ENCODE results near the gene UBXN2A.
"Not testable (repeated sequence)": the region's sequence is repeated elsewhere in the genome, so short reads cannot be mapped to it uniquely, and the experiment has no call there.

Gene UBXN2A

GRCh38 chr2:23940718-23941620, 706 bp downstream of the UBXN2A start:
- peak overlapping the region; percentile 79 for H3K4me3 ChIP-seq (ENCODE audit: low read depth, low read length)

DNA sequence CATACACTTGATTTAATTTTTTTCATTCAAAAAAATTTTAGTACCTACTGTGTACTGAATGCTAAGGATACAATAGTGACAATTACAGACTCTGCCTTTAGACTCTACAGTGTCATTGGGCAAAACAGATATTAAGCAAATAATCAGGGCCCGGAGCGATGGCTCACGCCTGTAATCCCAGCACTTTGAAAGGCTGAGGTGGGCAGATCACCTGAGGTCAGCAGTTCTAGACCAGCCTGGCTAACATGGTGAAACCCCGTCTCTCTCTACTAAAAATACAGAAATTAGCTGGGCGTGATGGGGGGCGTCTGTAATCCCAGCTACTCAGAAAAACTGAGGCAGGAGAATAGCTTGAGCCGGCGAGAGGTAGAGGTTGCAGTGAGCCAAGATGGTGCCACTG, 1.4 kb downstream of the UBXN2A start:
- H3K4me3 ChIP-seq (ENCODE audit: low read depth, low read length), result no peak overlapping the region

DNA sequence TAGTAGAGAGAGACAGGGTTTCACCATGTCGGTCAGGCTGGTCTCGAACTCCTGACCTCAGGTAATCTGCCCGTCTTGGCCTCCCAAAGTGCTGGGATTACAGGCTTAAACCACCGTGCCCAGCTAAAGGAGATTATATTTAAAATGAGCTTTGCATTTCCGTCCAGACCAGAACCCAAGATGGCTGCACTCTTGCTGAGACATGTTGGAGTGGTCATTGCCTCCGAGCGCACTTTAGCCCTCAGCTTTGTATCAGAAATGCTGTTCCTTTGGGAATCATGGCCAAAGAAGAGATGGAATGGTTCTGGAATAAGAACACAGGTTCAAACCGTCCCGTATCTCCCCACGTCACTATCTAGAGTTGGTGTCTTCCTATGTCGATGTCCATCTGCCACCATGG, 3.4 kb downstream of the UBXN2A start:
- H3K4me3 ChIP-seq (ENCODE audit: low read depth, low read length), result no peak overlapping the region

GRCh38 chr2:23944527-23944926, 4.3 kb downstream of the UBXN2A start:
- no peak overlapping the region for H3K4me3 ChIP-seq (ENCODE audit: low read depth, low read length)

GRCh38 chr2:23944976-23945375, 4.7 kb downstream of the UBXN2A start:
- no peak overlapping the region for H3K4me3 ChIP-seq (ENCODE audit: low read depth, low read length)

DNA sequence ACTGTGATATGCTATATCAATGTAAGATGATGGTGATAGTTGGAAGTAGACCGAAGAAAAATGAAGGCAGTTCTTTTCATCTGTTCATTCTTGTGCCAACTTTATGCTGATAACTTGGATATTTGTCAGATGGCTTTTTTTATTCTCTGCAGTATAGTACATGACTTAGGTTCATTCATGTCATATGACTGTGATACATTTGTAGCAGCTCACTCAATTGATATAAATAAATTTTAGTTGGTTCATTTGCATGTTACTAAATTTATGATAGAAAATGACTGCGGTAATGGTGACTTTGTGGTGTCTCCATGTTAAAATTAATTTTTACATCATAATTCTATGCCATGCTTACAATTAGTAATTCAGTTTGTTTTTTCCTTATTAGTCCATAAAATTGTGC, 7.1 kb downstream of the UBXN2A start:
- no peak overlapping the region for H3K4me3 ChIP-seq (ENCODE audit: low read depth, low read length)

DNA sequence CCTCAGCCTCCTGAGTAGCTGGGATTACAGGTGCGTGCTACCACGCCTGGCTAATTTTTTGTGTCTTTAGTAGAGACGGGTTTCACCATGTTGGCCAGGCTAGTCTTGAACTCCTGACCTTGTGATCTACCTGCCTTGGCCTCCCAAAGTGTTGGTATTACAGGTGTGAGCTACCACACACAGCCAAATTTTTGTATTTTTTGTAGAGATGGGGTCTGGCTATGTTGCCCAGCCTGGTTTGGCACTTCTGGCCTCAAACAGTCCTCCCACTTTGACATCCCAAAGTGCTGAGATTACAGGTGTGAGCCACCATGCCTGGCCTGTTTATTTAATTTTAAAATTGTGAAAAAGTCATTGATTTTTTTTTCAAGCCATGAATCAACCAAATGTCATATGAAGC, 12.3 kb downstream of the UBXN2A start:
- H3K4me3 ChIP-seq (ENCODE audit: low read depth, low read length), result not testable (repeated sequence)

DNA sequence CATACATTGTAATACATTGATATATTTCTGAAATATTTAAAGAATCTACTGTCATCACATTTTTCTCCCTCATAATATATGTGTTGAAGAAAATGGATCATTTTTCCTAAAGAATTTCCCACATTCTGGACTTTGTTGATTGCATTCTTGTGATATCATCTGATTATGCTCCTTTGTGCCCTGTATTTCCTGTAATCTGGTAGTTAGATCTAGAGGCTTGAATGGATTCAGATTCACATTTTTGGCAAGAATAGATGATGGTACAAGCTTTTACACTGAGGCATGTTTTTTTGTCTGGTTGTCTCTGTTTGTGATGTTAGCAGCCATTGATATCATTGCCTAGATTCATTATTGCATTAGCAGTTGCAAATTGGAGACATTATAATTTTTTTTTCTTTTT, 13.4 kb downstream of the UBXN2A start:
- H3K4me3 ChIP-seq (ENCODE audit: low read depth, low read length), result no peak overlapping the region

- H3K4me3 ChIP-seq (ENCODE audit: low read depth, low read length), result no peak overlapping the region
These were observed 14.2 kb downstream of the UBXN2A start for GRCh38 chr2:23954325-23955014.

- H3K4me3 ChIP-seq (ENCODE audit: low read depth, low read length), result no peak overlapping the region
These were observed 27.6 kb downstream of the UBXN2A start for GRCh38 chr2:23967846-23968245.

DNA sequence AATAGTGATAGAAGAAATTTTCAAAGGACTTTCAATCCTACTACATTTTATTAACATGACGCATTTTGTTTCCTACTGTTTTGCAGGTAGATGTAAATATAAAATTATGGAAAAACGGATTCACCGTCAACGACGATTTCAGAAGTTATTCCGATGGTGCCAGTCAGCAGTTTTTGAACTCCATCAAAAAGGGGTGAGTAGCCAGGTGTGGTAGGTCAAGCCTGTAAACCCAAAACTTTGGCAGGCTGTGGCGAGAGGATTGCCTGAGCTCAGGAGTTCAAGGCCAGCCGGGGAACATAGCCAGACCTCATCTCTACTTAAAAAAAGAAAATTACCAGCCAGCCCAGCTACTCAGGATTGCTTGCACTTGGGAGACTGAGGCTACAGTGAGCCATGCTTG, 36.6 kb downstream of the UBXN2A start:
- no peak overlapping the region for H3K4me3 ChIP-seq (ENCODE audit: low read depth, low read length)

- no peak overlapping the region for H3K4me3 ChIP-seq (ENCODE audit: low read depth, low read length)
These were observed 48.1 kb downstream of the UBXN2A start for GRCh38 chr2:23988371-23988770.

DNA sequence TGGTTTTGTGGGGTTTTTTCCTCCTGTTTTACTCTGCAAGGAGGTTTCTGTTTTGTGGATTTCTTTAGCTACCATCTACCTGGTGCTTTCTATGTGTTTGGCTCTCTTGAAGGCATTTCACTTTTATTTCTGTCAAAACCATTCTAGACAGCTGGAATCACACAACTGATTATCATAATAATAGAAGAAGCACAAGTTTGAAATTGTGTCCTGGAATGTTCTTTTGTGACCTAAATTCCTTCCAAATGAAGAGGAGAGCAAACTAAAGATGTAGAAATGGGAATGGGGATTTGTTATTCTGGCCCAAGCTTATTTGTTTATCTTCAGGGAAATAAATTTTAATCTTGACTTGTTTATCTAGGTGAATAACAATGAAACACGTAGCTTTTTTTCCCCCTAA, 52.7 kb downstream of the UBXN2A start:
- H3K4me3 ChIP-seq (ENCODE audit: low read depth, low read length), result no peak overlapping the region

DNA sequence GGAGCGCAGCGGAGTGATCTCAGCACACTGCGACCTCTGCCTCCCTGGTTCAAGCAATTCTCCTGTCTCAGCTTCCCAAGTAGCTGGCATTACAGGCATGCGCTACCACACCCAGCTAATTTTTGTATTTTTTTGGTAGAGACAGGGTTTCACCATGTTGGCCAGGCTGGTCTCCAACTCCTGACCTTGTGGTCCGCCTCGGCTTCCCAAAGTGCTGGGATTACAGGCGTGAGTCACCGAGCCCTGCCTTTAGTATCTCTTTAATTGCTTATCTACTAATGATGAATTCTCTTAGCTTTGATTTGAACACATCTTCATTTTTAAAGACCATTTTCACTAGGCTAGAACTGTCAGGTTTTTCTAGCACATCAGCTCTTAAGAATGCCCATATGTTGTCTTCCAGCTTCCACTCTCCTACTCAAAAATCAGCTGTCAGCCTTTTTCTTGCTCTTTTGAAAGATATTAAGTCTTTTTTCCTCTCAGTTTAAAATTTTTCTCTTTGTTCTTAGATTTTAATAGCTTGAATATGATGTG, 53.5 kb downstream of the UBXN2A start:
- no peak overlapping the region for H3K4me3 ChIP-seq (ENCODE audit: low read depth, low read length)

- no peak overlapping the region for H3K4me3 ChIP-seq (ENCODE audit: low read depth, low read length)
These were observed 54.3 kb downstream of the UBXN2A start for GRCh38 chr2:23994567-23994966.

DNA sequence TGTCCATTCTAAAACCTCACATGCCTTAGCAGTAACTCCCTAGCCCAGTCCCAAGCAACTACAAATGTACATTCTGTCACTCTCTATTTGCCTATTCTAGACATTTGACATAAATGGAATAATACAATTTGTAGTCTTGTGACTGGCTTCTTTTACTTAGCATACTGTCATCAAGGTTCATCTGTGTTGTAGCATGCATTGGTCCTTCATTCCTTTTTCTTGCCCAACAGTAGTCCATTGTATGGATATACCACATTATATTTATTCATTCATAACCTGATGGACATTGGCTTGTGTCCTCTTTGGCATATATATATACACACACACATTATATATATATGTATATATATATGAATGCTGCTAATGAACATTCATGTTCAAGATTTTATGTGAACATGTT, 67.4 kb downstream of the UBXN2A start:
- H3K4me3 ChIP-seq (ENCODE audit: low read depth, low read length), result no peak overlapping the region

DNA sequence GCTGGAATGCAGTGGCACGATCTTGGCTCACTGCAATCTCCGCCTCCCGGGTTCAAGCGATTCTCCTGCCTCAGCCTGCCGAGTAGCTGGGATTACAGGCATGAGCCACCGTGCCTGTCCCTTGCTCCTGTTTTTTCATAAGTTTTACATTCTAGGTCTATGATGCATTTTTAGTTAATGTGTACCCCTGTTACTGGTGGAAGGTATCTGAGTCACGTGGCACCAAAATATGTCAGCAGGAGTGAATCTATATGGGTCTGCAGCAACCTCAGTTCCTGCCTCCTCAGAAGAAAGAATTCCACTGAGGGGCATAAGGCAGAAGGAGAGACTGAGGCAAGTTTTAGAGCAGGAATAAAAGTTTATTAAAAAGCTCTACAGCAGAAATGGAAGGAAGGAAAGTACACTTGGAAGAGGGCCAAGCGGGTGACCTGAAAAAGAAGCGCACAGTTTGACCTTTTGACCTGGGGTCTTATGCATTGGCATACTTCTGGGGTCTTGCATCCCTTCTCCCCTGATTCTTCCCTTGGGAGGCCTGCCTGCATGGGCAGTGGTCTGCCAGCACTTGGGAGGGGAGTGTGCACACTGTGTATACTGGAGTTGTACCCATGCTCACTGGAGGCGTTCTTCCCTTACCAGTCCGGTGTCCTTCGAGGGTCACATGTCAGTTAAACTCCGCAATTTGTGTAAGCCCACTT, 68.6 kb downstream of the UBXN2A start:
- H3K4me3 ChIP-seq (ENCODE audit: low read depth, low read length), result no peak overlapping the region

DNA sequence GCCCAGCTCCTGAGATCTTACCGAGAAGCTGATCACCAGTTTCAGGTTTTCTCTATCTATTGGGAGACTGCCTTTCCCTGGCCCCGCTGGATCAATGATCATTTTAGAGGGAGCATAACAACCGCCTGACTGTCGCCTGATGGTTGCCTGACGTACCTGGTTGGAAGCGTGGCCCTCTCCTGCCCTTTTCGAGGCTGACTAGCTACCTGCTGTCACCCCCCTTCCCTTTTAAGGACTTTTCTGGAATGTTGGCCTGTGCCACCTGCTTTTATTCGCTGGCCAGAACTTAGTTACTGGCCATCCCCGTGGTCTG, 69.1 kb downstream of the UBXN2A start:
- no peak overlapping the region for H3K4me3 ChIP-seq (ENCODE audit: low read depth, low read length)

GRCh38 chr2:24009680-24010476, 69.6 kb downstream of the UBXN2A start, which contains the start of gene MFSD2B:
Gene MFSD2B, plus strand, starts transcription at chr2:24010085. Its CDS starts 12 bp downstream, at chr2:24010097.
- H3K4me3 ChIP-seq (ENCODE audit: low read depth, low read length), result peak within 1 kb of the TSS; percentile 33

DNA sequence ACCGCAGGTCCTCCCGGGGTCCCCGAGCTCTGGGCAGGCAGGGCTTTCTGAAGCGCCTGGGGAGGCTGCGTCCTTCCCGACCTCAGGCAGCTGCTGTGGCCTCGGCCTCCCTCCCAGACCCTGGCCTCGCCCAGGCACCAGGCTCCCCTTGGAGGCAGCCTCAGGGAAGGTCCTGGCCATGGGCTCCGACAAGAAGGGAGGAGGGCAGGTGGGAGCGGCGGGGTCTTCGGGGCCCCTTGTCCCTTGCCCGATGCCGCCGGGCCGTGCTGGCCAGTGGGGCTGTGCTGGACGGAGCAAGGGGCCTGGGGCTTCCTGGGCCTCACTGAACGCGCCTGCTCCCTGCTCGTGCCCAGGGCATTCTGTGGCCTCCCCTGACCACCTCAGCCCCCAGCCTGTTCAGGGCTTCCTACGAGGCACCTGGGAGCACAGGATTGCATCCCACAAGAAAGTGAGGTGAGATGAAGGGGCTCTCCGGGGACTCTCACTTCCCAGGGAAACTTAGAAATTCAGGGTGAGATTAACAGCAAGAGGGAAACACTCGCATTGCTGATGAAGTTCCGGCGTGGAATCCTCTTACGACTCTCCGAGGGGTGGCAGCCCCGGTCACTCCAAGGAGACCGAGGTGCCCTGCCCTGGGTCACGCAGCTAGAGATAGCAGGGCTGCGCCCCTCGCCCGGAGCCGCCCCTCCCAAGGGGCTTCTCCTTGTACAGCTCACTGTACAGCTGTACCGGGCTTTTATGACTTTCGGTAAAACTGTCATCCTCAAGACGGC, 70.4 kb downstream of the UBXN2A start:
- H3K4me3 ChIP-seq (ENCODE audit: low read depth, low read length), result peak overlapping the region; percentile 33

Measured in iPS-11a (cell line).